NB4 (cell line): Measurements from ENCODE around the gene WNT1.
A peak's percentile ranks its signal among the peaks of the same experiment; 100 is the strongest.

Source experiments
- CTCF ChIP-seq: IDR thresholded peaks from one replicate; pipeline ENCODE4 v1.5.1; 2012; ENCODE audit warnings: low read depth, low read length
- POLR2A ChIP-seq: IDR thresholded peaks from 2 replicates; pipeline ENCODE4 v1.6.1; 2011; ENCODE audit warnings: mild to moderate bottlenecking; ENCODE audit not compliant: insufficient read length; ENCODE audit errors: extremely low read depth

- TF ChIP-seq CTCF (peak; percentile 62), POLR2A (no peak)
Observed at GRCh38 chr12:48937170-48937569, 41.0 kb upstream of the WNT1 start.
